IPS-15b (cell line): ENCODE results near the gene PAH.

Source experiments
- H3K27me3 ChIP-seq: one replicate; pipeline ENCODE4 v1.6.1; 2013; ENCODE audit warnings: low read length; ENCODE audit not compliant: control insufficient read depth, insufficient read depth
- H3K36me3 ChIP-seq: one replicate; pipeline ENCODE4 v1.6.1; 2013; ENCODE audit warnings: low read length; ENCODE audit not compliant: control insufficient read depth, insufficient read depth
- H3K4me1 ChIP-seq: one replicate; pipeline ENCODE4 v1.6.1; 2013; ENCODE audit warnings: mild to moderate bottlenecking, low read length; ENCODE audit not compliant: control insufficient read depth, insufficient read depth
- H3K4me3 ChIP-seq: one replicate; pipeline ENCODE4 v1.5.1; 2013; ENCODE audit warnings: low read depth, low read length
- H3K9ac ChIP-seq: one replicate; pipeline ENCODE4 v1.6.1; 2013; ENCODE audit warnings: low read depth, mild to moderate bottlenecking, low read length
- H3K9me3 ChIP-seq: one replicate; pipeline ENCODE4 v1.6.1; 2013; ENCODE audit warnings: mild to moderate bottlenecking, low read length; ENCODE audit not compliant: control insufficient read depth, insufficient read depth

The PAH gene

DNA sequence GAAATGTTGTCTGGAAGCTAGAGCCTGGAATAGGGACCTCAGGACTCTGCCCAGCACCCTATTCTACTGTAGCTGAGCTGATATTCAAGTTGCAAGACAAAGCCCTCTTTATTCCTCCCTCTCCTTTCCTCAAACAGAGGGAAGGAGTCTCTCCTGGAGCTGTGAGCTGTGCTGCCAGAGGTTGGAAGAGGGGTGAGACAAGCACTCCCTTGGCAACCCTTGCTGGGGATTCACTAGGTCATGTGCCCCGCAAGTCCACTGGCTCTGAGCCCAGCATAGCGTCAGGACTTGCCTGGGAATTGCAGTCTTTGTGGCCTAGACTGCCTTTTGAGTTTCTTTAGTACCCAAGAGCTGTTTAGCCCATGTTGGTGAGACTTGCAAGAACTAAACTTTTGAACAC, 29.0 kb upstream of the PAH start:
- H3K9me3 ChIP-seq: no peaks in the 10 kb centered on the region
- H3K4me3 ChIP-seq: no peak overlapping the region
- H3K9ac ChIP-seq: no peak overlapping the region
- H3K36me3 ChIP-seq: no peaks in the 10 kb centered on the region
- H3K27me3 ChIP-seq: peaks cover 45% of the 10 kb centered on the region
- H3K4me1 ChIP-seq: peaks cover 2% of the 10 kb centered on the region

DNA sequence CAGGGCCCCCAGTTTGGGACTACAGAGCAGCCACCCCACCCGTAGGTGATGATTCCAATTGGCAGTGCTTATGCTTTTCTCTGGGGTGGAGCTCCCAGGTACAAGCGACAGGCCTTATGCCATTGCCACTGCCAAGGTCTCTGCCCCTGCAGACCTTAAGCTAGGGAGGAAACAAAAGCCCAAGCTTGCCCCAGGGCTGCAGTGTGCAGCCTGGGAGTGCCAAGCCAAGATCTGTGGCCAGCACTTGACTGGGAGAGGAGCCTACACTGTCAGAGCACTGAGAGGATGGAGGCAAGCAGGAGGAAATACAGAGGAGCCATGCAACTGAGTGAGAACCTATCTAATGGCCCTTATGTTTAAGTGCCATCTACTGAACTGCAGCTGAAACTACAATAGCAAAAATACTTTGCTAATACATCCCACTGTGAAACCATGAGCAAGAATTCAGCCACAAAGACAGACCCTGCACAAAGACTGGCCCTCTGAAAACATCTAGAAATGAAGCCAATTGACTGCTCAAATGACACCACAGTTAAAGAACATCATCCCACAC, 22.7 kb upstream of the PAH start:
- H3K4me3 ChIP-seq: no peak overlapping the region
- H3K9me3 ChIP-seq: no peaks in the 10 kb centered on the region
- H3K9ac ChIP-seq: no peak overlapping the region
- H3K27me3 ChIP-seq: no peaks in the 10 kb centered on the region
- no peaks in the 10 kb centered on the region for H3K36me3 ChIP-seq
- peaks cover 3% of the 10 kb centered on the region for H3K4me1 ChIP-seq

DNA sequence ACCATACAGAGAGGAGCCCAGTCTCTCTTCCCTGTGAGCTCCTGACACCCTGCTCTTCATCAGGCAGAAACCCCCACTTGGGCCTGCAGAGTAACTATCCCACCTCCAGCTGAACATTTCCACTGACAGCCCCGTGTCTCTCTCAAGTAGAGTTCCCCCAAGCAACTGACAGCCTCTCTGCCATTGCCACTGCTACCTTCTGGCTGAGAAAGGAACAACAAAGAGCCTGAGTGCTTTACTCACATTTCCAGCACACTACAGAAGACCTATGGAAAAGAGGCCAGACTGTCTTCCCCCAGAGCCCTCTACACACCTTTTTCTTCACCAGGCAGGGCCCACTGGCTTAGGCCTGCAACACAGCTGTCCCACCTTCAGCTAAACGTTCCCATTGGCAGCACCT, 22.0 kb upstream of the PAH start:
- Histone ChIP-seq H3K9ac (no peak overlapping the region), H3K9me3 (no peaks in the 10 kb centered on the region), H3K27me3 (no peaks in the 10 kb centered on the region), H3K4me3 (no peak overlapping the region), H3K4me1 (peaks cover 3% of the 10 kb centered on the region), H3K36me3 (no peaks in the 10 kb centered on the region)

DNA sequence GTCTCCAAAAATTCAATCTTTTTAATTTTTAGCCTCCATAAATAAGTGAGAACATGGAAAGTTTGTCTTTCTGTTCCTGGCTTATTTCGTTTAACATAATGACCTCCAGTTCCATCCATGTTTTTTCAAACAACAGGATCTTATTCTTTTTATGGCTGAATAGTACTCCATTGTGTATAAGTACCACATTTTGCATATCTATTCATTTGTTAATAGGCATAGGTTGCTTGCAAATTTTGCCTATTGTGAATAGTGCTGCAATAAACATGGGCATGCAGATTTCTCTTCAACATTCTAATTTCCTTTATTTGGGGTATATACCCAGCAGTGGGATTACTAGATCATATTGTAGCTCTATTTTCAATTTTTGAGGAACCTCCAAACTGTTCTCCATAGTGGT, 16.1 kb upstream of the PAH start:
- Histone ChIP-seq H3K9ac (no peak overlapping the region), H3K4me1 (peaks cover 6% of the 10 kb centered on the region), H3K36me3 (no peaks in the 10 kb centered on the region), H3K9me3 (no peaks in the 10 kb centered on the region), H3K4me3 (no peak overlapping the region), H3K27me3 (no peaks in the 10 kb centered on the region)

DNA sequence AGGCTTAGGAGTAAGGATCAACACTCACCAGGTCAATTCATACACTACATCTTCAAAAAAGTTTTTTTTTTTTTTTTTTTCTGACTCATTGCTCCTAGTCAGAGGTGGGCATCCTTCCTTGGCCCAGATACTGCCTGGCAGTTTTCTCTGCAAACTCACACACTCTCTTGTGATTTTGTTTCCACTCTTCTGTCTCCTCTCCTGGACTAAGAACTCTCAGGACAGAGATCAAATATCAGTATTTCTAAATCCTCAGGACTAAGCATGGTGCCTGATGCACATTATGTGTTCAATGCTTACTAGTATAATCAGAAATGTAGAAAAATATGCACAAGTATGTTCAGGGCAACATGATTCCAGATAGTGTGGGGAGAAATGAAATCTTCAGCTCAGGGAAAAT, 10.2 kb upstream of the PAH start:
- Histone ChIP-seq H3K36me3 (no peaks in the 10 kb centered on the region), H3K9ac (no peak overlapping the region), H3K4me1 (no peaks in the 10 kb centered on the region), H3K9me3 (no peaks in the 10 kb centered on the region), H3K27me3 (no peaks in the 10 kb centered on the region), H3K4me3 (no peak overlapping the region)

DNA sequence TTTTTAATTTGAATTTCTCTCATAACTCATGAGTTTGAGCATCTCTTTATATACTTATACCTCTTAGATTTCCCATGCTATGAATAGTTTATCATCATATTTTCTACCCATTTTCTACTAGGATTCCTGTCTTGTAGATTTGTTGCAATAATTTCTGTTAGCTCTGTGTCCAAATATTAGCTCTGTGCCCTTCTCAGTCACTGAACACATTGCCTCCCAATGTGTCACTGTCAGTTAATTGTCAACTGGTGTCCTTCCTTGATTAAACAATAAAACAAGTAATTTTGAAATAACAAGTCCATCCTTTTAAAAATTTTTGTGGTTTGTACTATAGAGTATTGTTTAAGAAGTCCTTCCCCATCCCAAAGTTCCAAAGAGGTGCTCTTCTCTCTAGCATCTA, 4.2 kb upstream of the PAH start:
- H3K36me3 ChIP-seq: no peaks in the 10 kb centered on the region
- peaks cover 7% of the 10 kb centered on the region for H3K4me1 ChIP-seq
- H3K9ac ChIP-seq: no peak overlapping the region
- H3K9me3 ChIP-seq: no peaks in the 10 kb centered on the region
- no peak overlapping the region for H3K4me3 ChIP-seq
- no peaks in the 10 kb centered on the region for H3K27me3 ChIP-seq

DNA sequence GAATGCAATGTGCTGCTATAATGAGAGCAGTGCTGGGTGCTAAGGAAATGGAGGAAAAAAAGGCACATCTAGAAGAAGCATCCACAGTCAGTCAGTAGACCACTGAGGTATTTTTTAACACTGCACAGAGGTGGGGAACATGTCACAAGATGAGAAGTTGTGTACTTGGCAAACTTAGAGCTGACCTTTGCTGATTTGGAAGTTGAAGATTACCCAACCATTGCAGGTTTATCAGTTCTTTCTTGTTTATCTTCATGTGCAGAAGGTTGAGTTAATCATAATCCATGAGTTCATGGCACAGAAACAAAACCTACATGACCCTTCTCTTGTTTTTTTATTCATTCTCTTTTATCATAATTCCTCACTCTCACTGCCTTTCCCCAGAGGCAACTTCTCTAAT, 3.2 kb upstream of the PAH start:
- no peaks in the 10 kb centered on the region for H3K27me3 ChIP-seq
- H3K9ac ChIP-seq: no peak overlapping the region
- no peaks in the 10 kb centered on the region for H3K36me3 ChIP-seq
- peaks cover 7% of the 10 kb centered on the region for H3K4me1 ChIP-seq
- no peak overlapping the region for H3K4me3 ChIP-seq
- no peaks in the 10 kb centered on the region for H3K9me3 ChIP-seq

DNA sequence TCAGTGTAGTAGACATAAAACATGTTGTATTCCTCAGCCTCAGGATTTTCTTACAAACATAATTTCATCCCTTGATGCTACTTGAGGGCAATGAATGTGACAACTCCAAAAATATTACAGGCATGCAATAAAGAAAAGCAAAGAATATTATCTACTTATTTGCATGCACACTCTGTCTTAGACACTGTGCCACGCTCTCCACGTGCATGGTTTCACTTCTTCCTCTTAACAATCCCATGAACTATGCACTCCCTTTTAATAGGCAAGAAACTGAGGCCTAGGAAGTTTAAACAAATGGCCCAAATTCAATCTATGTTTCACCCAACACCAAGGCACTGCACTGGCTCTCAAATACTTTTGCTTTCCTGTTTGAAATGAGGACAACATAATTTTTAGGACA, 1.8 kb upstream of the PAH start:
- Histone ChIP-seq H3K4me1 (peaks cover 7% of the 10 kb centered on the region), H3K27me3 (no peaks in the 10 kb centered on the region), H3K9ac (no peak overlapping the region), H3K36me3 (no peaks in the 10 kb centered on the region), H3K4me3 (no peak overlapping the region), H3K9me3 (no peaks in the 10 kb centered on the region)

DNA sequence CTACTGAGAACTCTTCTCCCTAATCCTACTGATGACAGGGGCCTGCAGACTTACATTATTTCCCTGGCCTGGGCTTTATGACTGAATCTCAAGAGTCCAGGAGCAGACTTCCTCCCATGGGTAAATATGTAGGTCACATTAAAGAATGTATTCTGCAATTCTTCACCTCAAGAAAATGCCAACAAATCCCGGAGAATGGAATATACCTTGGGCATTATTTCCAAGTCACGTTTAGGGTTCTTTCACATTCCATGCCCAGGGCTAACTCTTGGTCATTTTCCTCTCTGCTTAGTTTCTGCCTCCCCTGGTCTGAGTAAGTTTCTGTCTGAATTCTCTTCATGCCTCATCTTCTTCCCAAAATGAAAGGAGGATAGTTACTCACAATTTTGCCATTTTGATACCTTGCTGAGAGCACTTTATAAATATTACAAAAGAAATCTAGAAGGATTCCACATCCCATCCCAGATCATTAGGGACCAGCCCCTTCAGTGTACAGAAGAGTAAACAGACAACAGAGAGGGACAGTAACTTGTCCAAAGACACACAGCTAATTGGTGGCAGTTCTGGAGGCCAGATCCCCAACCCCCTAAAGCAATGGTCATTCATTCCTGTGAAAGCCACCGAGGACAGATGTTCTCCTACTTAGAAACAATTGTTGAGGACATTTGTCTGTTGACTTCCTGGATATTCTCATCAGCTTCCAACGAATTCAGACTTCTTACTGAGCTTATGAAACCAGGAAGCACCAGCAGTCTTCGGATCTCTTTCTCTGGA, 605 bp downstream of the PAH start:
- Histone ChIP-seq H3K9ac (peak overlapping the region; percentile 66), H3K4me1 (peaks cover 7% of the 10 kb centered on the region), H3K4me3 (peak overlapping the region; percentile 54)

DNA sequence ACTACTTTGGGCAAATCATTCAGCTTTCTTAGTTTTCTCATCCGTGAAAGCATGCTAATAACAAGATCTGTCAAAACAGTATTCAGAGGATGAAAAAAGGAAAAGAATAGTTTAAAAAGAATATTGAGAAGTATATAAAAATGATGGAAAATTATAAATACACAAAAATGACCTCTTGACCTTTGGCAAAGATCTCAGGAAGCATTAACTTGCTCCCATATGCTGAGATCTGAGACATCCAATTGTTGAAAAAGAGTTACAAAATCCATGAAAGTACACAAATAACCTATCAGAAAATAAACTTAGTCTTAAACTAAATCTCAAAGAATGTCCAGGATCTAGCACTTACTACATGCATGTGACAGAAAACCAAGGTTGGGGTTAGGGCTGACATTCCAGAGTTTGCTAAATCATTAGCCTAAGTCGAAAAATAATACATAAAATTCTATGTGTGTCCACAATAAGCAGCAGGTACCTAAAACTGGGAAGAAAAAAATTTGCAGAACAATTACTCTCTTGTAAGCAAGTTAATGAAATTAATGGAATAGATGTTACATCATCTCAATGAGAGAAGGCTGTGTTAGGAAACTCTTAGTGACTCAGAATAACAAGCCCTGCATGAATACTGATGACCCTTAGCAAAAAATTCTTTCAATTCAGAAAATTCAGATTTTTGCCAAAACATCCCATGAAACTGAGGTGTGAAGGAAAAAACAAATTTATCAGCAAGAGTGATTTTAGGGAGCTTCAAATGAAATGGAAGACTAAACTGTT, 3.4 kb downstream of the PAH start:
- no peaks in the 10 kb centered on the region for H3K9me3 ChIP-seq
- H3K9ac ChIP-seq: no peak overlapping the region
- no peak overlapping the region for H3K4me3 ChIP-seq
- H3K27me3 ChIP-seq: no peaks in the 10 kb centered on the region
- peaks cover 7% of the 10 kb centered on the region for H3K4me1 ChIP-seq
- no peaks in the 10 kb centered on the region for H3K36me3 ChIP-seq

More for the DNA sequence above, 605 bp downstream of the PAH start:
- Histone ChIP-seq H3K36me3 (no peaks in the 10 kb centered on the region), H3K9me3 (no peaks in the 10 kb centered on the region), H3K27me3 (no peaks in the 10 kb centered on the region)

DNA sequence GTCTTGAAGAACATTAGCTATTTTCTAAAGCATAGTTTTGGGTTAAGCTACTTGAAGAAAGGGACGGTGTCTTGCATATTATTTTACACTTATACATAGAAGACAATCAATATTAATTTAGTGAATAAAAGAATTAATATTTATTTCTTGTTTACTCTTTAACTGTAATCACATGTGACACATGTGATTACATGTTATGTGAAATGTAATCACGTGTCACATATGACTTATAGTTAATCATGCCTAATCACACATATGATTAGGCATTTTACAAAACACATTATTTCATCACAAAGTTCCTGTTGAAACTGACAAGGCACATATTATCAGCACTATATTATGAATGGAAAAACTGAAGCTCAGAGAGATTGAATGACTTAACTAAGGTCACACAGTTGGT, 4.8 kb downstream of the PAH start:
- Histone ChIP-seq H3K4me1 (no peaks in the 10 kb centered on the region), H3K27me3 (no peaks in the 10 kb centered on the region), H3K9me3 (no peaks in the 10 kb centered on the region), H3K9ac (no peak overlapping the region), H3K4me3 (no peak overlapping the region), H3K36me3 (no peaks in the 10 kb centered on the region)

DNA sequence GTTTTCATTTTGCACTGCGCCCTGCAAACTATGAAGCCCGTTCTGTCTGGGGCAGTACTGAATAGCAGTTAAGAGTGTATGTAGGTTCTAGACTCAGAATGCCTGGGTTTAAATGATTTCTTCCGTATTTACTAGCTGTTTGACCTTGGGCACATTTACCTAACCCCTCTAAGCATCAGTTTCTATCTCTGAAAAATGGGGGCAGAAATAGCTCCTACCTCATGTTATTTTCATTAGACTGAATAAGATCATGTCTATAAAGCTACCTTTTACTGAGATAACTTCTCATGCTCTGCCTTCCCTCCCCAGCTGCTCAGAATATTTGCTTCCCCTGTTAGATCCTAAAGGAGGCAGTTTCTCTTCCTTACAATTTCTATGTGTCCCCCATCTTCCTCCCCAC, 5.7 kb downstream of the PAH start:
- Histone ChIP-seq H3K9ac (no peak overlapping the region), H3K4me1 (no peaks in the 10 kb centered on the region), H3K36me3 (no peaks in the 10 kb centered on the region), H3K4me3 (no peak overlapping the region), H3K27me3 (no peaks in the 10 kb centered on the region), H3K9me3 (no peaks in the 10 kb centered on the region)
